GM18868 (cell line): ENCODE data around the gene ELN.

ENCODE experiments used
- ATAC-seq: cut with Tn5 transposase; IDR thresholded peaks from one replicate; pipeline ENCODE4 v1.9.1; 2021; ENCODE audit warnings: mild to moderate bottlenecking, moderate library complexity; ENCODE audit not compliant: unreplicated experiment

ELN gene

DNA sequence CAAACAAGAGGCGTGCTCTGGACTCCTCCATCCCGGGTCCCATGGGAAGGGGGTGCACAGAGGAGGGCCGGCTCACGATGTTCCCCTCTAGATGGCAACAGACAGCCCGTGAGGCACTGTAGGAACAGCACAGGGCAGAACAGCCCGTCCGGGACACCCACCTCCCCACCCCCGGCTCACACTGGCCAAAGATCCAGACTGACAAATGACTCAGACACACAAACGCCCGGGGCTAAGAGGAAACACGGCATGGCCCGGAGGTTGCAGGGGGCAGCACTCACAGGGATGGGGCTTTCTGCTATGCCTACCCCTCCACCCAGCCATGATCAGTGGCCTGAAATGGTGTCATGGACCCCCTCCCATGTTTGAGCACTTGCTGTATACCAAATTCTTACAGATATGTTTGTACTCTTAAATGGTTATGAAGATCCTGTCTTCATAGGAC lies 4.9 kb upstream of the ELN start:
- no peak for ATAC-seq

GRCh38 chr7:74023786-74024185 lies 4.2 kb upstream of the ELN start:
- ATAC-seq = no peak

GRCh38 chr7:74025146-74025545 lies 2.8 kb upstream of the ELN start:
- no peak for ATAC-seq

- no peak for ATAC-seq
These were observed 2.2 kb upstream of the ELN start for GRCh38 chr7:74025730-74026129.

DNA sequence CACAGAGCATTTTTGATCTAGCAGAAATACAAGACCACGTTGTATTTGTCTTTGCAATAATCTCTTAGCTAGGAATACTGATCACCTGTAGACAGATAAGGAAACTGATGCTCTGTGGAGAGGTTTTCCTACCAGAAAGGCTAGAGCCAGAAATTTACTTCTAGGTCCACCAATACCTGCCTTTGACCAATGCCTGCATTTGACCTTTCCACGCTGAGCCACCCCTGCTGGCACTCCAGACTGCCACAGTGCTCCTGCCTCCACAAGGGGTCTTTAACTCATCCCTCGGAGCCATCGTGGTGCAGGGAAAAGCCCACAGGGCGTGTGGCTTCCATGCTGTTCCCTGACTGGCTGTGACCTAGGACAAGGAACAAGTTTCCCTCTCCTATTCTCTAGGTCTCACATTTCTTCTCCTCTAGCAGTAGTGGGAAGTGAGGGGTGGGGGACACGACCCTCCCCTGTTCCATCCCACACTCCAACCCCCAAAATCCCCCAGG lies 1.5 kb upstream of the ELN start:
- ATAC-seq = no peak

DNA sequence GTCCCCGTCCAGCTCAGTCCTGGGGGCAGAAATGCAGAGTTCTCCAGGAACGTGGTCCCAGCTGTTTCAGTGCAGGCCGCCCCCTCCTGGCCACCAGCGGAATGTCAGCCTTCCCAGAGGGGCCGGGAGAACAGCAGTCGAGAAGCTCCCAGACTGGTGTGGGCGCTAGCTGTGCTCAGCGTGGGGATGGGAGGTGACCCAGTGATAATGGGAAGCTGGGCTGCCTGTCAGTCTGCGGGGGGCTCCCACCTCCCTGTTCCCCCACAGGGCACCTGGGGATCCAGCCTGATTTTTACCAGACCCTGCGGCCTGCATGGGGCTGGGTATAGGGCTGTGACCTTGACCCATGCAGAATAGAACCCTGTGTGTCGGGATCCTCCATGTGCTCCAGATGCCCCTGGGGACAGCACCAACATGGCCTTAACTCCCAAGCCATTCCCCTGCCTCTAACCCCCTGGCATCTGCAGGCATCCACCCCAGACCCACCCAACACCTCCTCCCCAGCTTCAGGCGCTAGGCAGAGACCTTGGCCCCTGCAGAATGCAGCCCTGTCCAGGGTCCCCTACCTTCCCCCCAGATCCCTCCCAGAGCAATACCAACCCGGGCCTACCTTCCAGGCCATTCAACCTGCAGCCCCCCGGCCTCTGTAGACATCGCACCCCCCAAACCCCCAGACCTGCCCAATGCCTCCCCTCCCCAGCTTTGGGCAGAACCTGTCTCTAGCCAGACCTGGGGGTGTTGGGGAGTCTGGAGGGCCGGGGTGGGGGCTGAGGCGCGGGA lies 880 bp upstream of the ELN start:
- no peak for ATAC-seq

DNA sequence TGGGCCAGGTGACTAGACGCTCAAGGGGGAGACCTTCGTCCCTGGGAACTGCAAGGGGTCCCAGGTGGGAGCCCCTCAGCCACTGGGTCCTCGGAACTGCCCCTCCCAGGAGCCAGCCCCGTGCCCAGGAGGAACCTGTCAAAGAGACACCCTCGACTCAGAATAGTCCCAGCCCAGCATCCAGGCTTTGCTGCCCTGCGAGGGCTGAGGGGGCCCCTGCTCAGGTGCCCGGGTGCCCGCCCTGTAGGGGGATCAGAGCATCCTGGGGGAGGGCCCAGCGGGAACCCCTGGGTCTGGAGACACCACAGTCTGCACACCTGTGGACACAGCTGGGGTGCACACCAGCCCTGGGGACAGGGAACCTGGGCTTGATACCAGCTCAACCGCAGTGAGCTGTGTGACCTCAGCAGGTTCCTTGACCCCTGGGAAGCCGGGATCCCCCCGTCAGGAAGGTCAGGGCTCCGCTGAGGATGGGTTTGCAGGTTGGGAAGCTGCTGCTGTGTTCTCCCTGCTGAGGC lies 407 bp downstream of the ELN start:
- no peak for ATAC-seq

DNA sequence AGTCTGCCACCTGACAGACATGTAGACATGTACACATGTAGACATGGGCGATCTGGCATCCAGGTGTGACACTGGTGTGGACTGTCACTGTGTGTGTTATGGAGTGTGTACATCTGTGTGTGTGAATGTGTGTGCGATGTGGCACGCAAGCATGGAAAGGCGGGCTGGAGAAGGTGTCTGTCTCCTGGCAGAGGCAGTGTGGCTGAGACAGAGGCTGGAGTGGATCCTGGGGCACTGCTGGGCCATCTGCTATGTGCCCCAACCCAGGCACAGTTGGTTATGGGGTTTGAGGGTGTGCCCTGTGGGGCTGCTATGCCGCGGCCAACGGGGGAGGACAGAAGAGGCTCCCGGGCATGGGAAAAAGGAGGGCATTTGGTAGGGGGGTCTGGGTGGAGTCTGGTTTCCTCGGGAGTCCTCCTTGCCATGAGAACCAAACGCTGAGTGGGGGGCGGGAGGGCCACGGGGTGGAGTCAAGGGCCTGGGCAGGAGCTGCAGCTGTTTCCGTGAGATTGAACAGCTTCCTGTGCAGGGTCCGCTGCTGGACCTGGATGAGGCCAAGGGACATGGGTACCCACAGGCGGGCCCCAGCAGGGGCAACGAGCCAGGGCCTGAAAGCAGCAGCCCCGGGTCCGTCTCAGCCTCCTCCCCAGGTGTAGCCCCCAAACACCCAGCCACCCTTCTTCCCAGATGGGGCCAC lies 1.3 kb downstream of the ELN start:
- ATAC-seq = no peak

GRCh38 chr7:74029991-74030415 lies 2.0 kb downstream of the ELN start:
- ATAC-seq = no peak

DNA sequence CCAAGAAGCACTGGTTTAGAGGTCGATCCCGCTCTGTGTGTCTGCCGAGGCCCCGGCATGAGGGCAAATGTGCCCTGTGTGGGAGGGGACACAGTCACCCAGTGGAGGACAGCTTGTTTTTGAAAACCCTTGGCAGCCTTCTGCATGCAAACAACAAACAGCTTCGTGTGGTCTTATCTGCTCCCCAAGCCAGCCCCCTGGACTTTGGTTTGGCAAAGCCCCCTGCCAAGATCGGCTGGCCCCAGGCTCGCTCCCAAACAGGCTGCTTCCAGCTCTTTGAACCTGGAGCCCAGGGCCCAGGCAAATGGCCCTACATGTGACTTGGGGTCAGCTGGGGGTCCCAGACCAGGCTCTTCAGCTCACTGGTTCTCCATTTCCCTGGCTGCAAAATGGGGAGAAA lies 2.9 kb downstream of the ELN start:
- no peak for ATAC-seq

- ATAC-seq = no peak
These were observed 3.6 kb downstream of the ELN start for GRCh38 chr7:74031403-74032190.

GRCh38 chr7:74032191-74032490 lies 4.2 kb downstream of the ELN start:
- ATAC-seq = no peak

GRCh38 chr7:74032624-74033371 lies 4.8 kb downstream of the ELN start:
- ATAC-seq = no peak

DNA sequence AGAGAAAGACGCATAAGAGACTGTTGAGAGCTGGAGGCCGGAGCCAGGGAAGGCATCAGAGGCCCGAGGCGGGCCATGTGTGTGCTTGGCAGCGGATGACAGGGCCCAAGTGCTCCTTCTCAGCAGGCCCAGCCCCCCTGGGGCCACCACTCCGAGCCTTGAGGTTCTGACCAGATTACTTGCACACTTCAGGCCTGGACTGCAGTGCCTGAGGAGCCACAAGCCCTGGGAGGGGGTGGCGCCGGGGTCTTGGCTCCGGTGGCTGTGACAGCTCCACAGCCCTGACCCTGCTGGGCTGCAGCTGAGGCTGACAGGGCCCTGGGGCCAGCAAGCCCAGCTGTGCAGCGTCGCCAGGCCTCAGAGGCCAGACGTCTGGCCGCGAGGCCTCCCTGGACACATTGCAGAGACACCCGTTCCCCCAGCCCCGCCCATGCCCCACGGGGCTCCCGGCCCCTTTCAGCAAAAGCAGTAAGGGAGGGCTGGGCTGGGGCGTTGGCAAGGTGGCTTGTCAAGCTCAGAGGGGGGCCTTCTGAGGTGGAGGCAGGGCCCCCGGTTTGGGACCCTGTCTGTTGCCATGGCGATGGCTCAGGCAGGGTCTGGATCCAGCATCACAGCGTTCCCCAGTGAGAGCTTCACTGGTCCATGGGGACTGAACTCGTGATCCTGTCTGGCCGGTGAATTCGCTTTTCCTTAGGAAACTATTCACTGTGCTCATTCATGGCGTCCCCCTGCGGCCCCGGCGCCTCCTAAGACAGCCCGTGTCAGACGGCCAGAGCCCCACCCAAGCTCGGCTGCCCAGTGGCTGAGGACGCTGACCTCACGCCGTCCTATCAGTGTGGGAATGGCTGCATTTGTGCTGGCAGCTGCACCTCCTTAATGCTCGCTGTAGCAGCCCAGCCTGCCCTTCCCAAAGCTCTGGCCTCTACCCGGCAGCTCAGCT lies 5.7 kb downstream of the ELN start:
- no peak for ATAC-seq

DNA sequence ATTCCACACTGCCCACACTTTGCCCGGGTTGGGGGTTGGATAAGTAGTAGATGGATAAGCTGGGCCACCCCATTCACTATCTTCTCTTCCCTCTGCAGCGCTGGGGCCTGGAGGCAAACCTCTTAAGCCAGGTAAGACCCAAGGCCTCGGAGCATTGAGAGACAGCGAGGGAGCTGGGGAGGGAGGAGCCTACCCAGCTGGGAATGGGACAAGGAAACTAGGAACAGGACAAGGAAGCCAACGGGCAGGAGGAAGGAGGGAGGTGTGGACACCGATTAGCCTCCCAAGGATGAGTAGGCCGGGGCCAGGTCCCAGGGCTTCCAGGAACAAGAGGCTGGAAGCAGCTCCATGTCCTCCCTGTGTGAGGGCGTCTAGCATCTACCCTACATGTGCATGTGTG lies 9.6 kb downstream of the ELN start:
- no peak for ATAC-seq

- ATAC-seq = no peak
These were observed 10.4 kb downstream of the ELN start for GRCh38 chr7:74038194-74038961.

DNA sequence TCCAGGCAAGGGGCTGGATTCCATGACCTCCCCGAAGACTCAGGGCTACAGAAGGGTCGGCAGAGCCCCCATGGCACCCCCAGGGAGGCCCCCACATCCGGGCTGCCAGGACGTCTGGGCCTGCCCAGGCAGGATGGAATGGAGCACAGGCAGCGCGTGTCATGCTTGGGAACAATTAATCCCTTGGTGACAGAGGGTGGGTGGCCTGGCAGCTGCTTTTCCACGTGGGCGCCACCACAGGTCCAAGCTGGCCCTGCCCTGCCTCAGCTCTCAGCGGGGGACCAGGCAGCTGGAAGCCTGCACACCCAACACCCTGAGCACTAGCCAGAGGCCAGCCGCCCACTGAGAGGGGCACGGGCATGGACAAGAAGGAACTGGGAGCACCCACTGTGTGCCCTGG lies 11.4 kb downstream of the ELN start:
- no peak for ATAC-seq

DNA sequence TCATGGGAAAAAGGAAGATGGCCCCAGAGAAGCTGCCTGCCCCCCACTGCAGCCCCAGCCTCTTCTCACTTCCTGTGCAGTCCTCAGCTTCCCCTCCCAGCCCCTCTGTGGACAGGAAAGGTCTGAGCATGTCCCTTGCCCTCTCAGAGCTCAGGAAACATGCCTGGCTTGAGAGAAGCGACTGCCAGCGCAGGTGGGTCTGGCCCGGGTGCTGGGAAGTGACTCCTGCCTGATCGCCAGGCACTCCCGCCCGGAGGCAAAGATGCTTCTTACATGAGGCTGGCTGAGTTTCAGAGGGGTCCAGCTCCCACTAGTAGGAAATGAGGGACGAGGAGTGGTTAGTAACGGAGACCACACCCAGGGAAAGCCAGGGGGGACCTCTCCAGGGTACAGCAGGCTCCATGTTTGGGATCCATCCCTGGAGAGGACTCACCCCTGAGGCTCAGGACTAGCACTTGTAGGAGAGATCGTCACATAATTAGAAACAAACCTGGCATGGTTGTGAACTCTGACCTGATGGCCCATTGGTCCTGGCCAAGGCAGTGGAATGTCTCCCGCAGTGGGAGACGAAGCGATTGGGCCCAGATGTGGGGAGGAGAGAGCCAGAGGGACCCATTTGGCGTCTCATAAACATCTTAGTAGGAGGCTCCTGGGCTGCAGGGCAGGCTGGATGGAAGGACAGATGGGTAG lies 12.3 kb downstream of the ELN start:
- no peak for ATAC-seq
